SU-DHL-6 (cell line): ENCODE data around the gene TRIM66.

Source experiments
- H2AFZ ChIP-seq: fragments of 200-600 bp; sonication (generic); 2 replicates; pipeline ENCODE4 v1.6.1; 2014; ENCODE audit warnings: low read depth, mild to moderate bottlenecking, moderate library complexity, mixed read lengths, antibody characterized with exemption, low read length; ENCODE audit not compliant: severe bottlenecking
- H3F3A ChIP-seq: fragments of 200-600 bp; shearing (Covaris generic); 2 replicates; pipeline ENCODE4 v1.6.0; 2016; ENCODE audit warnings: antibody characterized with exemption, mild to moderate bottlenecking; ENCODE audit not compliant: insufficient read depth
- H3K27ac ChIP-seq: fragments of 200-600 bp; sonication (generic); 2 replicates; pipeline ENCODE4 v1.5.1; 2016; ENCODE audit warnings: low read depth, mild to moderate bottlenecking, low read length, moderate library complexity, mixed read lengths
- H3K27me3 ChIP-seq: fragments of 200-600 bp; sonication (generic), shearing (Covaris generic); 2 replicates; pipeline ENCODE4 v1.6.0; 2014; ENCODE audit warnings: mild to moderate bottlenecking, low read length
- H3K36me3 ChIP-seq: fragments of 200-600 bp; sonication (generic); 2 replicates; pipeline ENCODE4 v1.6.1; 2014; ENCODE audit warnings: mild to moderate bottlenecking, low read length, mixed read lengths
- H3K4me2 ChIP-seq: fragments of 300-600, 200-600 bp; shearing (Covaris generic), sonication (generic); 2 replicates; pipeline ENCODE4 v1.6.0; 2014; ENCODE audit warnings: low read length, low read depth, mild to moderate bottlenecking; ENCODE audit not compliant: poor library complexity, severe bottlenecking
- H3K4me3 ChIP-seq: fragments of 200-600 bp; sonication (generic); 2 replicates; pipeline ENCODE4 v1.5.1; 2014; ENCODE audit warnings: antibody characterized with exemption, low read length, mild to moderate bottlenecking, mixed read lengths; ENCODE audit not compliant: insufficient read depth, poor library complexity, severe bottlenecking
- H3K79me2 ChIP-seq: fragments of 200-600 bp; sonication (generic); 2 replicates; pipeline ENCODE4 v1.6.1; 2014; ENCODE audit warnings: mild to moderate bottlenecking, low read length, moderate library complexity; ENCODE audit not compliant: insufficient read depth
- H3K9ac ChIP-seq: fragments of 200-600 bp; sonication (generic); 2 replicates; pipeline ENCODE4 v1.7.0; 2014; ENCODE audit warnings: mild to moderate bottlenecking, low read length
- H3K9me2 ChIP-seq: fragments of 200-600 bp; sonication (generic); replicated peaks from 2 replicates; pipeline ENCODE4 v1.6.1; 2014; ENCODE audit warnings: low read length; ENCODE audit not compliant: insufficient read depth
- H3K9me3 ChIP-seq: fragments of 200-600 bp; sonication (generic); 2 replicates; pipeline ENCODE4 v1.6.1; 2014; ENCODE audit warnings: low read length, mixed read lengths; ENCODE audit not compliant: insufficient read depth
- H4K20me1 ChIP-seq: fragments of 200-600 bp; sonication (generic); 2 replicates; pipeline ENCODE4 v1.6.1; 2014; ENCODE audit warnings: low read depth, mild to moderate bottlenecking, antibody characterized with exemption, low read length, moderate library complexity, mixed read lengths
- EZH2phosphoT487 ChIP-seq: fragments of 200-600 bp; sonication (generic), shearing (Covaris generic); conservative IDR thresholded peaks from 2 replicates; pipeline ENCODE4 v1.6.1; 2018; ENCODE audit warnings: mild to moderate bottlenecking, antibody characterized with exemption, low read length, moderate library complexity, mixed read lengths
- TF ChIP-seq, protein P1 (sequence below): fragments of 200-600 bp; sonication (generic); IDR thresholded peaks from one replicate; pipeline ENCODE4 v1.5.1; 2017; ENCODE audit warnings: antibody characterized with exemption, mild to moderate bottlenecking, low read length, moderate library complexity; ENCODE audit not compliant: insufficient read depth, poor library complexity, severe bottlenecking

The TRIM66 gene

DNA sequence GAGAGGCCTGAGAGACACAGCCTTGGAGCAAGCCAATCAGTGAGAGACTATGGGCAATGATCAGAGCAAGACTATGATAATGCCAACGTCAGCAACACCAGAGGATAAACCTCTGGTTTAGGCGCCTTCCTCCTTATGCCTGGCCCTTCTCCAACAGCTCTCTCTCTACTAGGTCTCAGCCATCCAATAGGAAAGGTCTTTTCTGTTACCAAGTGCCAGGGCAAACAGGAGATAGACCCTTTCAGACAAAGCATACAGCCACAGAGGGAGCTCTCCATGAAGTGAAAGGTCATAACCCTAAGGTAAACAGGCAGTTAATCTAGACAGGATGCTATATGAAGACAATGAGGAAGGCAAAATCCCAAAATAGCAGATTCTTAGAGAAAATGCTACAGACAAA is 98.0 kb downstream of the TRIM66 start:
- Histone ChIP-seq H3K36me3 (no peaks in the 10 kb centered on the region; the same call in 1 of the 2 replicates), H2AFZ (no peak overlapping the region), H3K9me3 (no peaks in the 10 kb centered on the region), H3K4me2 (no peak overlapping the region), H4K20me1 (no peaks in the 10 kb centered on the region), H3F3A (no peaks in the 10 kb centered on the region), H3K27me3 (no peaks in the 10 kb centered on the region), H3K4me3 (no peak overlapping the region), H3K9me2 (no peaks in the 10 kb centered on the region), H3K9ac (no peak overlapping the region), H3K79me2 (no peaks in the 10 kb centered on the region), H3K27ac (no peak overlapping the region)
- TF ChIP-seq, protein P1, sequence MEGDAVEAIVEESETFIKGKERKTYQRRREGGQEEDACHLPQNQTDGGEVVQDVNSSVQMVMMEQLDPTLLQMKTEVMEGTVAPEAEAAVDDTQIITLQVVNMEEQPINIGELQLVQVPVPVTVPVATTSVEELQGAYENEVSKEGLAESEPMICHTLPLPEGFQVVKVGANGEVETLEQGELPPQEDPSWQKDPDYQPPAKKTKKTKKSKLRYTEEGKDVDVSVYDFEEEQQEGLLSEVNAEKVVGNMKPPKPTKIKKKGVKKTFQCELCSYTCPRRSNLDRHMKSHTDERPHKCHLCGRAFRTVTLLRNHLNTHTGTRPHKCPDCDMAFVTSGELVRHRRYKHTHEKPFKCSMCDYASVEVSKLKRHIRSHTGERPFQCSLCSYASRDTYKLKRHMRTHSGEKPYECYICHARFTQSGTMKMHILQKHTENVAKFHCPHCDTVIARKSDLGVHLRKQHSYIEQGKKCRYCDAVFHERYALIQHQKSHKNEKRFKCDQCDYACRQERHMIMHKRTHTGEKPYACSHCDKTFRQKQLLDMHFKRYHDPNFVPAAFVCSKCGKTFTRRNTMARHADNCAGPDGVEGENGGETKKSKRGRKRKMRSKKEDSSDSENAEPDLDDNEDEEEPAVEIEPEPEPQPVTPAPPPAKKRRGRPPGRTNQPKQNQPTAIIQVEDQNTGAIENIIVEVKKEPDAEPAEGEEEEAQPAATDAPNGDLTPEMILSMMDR: no peak
- no peak for TF ChIP-seq EZH2phosphoT487

DNA sequence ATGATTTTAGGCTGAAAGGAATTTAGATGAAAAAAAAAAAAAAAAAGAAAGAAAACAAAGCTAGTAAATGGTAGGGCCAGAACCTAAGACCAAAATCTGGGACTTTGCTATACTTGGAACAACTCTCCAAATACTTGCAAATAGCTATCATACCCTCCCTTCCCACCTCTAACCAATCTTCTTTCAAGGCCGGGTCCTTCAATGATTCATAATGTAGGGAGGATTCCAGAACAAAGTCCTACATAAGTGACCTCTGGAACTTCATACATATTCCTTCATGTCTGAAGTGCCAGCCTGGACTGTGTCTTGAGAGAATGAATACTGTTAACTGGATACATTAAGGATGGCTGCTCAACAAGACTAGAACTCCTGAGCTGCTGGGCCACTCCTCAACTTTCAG is 98.4 kb downstream of the TRIM66 start:
- Histone ChIP-seq H3F3A (no peaks in the 10 kb centered on the region), H3K27ac (no peak overlapping the region)
- no peak for TF ChIP-seq EZH2phosphoT487
- TF ChIP-seq, protein P1: no peak

DNA sequence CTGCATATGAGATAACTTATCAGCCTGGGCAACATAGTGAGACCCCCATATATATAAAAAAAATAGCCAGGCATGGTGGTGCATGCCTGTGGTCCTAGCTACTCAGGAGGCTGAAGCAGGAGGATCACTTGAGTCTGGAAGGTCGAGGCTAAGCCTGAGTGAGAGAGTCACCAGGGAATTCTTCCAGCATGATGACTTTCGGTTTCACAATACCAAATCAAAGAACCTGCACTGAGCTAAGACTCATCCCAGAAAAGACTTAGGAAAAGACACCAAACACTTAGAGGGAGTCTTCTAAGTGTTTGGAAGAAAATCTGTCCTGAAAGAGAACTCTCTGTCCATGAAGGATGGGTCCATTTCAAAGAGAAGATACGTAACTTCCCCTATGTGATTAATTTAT is 101.2 kb downstream of the TRIM66 start:
- H3K27ac ChIP-seq: no peak overlapping the region

More for the DNA sequence above, 98.4 kb downstream of the TRIM66 start:
- Histone ChIP-seq H3K4me3 (no peak overlapping the region), H4K20me1 (no peaks in the 10 kb centered on the region), H3K9me2 (no peaks in the 10 kb centered on the region), H2AFZ (no peak overlapping the region), H3K27me3 (no peaks in the 10 kb centered on the region), H3K4me2 (no peak overlapping the region), H3K79me2 (no peaks in the 10 kb centered on the region), H3K9ac (no peak overlapping the region), H3K9me3 (no peaks in the 10 kb centered on the region), H3K36me3 (no peaks in the 10 kb centered on the region; the same call in 1 of the 2 replicates)

More for the DNA sequence above, 101.2 kb downstream of the TRIM66 start:
- no peaks in the 10 kb centered on the region for H3K9me2 ChIP-seq
- no peak overlapping the region for H3K4me2 ChIP-seq
- H3K79me2 ChIP-seq: no peaks in the 10 kb centered on the region
- H3K9me3 ChIP-seq: peaks cover 5% of the 10 kb centered on the region; the same call in 1 of the 2 replicates
- H3F3A ChIP-seq: no peaks in the 10 kb centered on the region
- TF ChIP-seq, protein P1: no peak
- TF ChIP-seq EZH2phosphoT487: no peak
- H4K20me1 ChIP-seq: no peaks in the 10 kb centered on the region
- no peak overlapping the region for H2AFZ ChIP-seq
- H3K36me3 ChIP-seq: no peaks in the 10 kb centered on the region; the same call in 1 of the 2 replicates
- no peak overlapping the region for H3K9ac ChIP-seq
- H3K4me3 ChIP-seq: no peak overlapping the region
- H3K27me3 ChIP-seq: no peaks in the 10 kb centered on the region
